ENCODE data around the gene WEE2.
A peak's percentile ranks its signal among the peaks of the same experiment; 100 is the strongest.

Gene WEE2

DNA sequence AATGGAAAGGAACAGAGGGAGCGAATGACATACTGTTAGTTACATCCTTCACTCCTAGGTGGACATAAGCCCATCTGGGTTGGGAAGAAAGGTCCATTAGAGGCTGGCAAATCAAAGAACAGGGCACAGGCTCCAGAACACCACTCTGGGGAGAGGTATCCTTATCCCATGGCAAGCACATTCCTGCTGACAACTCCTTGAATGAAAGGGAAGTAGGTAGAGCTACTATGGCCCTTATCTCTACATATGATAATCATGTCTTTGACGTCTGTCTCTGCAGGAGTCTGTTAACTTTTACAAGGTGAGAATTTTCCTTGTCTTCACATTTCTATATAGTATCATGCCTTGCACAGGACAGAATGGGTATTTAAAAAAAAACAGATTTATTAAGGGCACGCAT, 16.6 kb upstream of the WEE2 start:
- Histone ChIP-seq H3K36me3 (ENCODE audit: low read depth) (no peaks in the 10 kb centered on the region), H3K9me3 (ENCODE audit: severe bottlenecking) (no peaks in the 10 kb centered on the region), H3K4me3 (ENCODE audit: severe bottlenecking) (no peak overlapping the region), H3K27me3 (ENCODE audit: insufficient read depth, poor library complexity, severe bottlenecking) (no peaks in the 10 kb centered on the region), H3K4me1 (ENCODE audit: insufficient read depth, poor library complexity, severe bottlenecking) (no peaks in the 10 kb centered on the region), H3K27ac (ENCODE audit: poor library complexity, severe bottlenecking) (no peak overlapping the region)
- no peak for DNase-seq (ENCODE audit: low spot score)
- no peak for ATAC-seq (ENCODE audit: low read depth)
- TF ChIP-seq, protein P1, sequence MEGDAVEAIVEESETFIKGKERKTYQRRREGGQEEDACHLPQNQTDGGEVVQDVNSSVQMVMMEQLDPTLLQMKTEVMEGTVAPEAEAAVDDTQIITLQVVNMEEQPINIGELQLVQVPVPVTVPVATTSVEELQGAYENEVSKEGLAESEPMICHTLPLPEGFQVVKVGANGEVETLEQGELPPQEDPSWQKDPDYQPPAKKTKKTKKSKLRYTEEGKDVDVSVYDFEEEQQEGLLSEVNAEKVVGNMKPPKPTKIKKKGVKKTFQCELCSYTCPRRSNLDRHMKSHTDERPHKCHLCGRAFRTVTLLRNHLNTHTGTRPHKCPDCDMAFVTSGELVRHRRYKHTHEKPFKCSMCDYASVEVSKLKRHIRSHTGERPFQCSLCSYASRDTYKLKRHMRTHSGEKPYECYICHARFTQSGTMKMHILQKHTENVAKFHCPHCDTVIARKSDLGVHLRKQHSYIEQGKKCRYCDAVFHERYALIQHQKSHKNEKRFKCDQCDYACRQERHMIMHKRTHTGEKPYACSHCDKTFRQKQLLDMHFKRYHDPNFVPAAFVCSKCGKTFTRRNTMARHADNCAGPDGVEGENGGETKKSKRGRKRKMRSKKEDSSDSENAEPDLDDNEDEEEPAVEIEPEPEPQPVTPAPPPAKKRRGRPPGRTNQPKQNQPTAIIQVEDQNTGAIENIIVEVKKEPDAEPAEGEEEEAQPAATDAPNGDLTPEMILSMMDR (IDR thresholded peaks at IDR 0.05; ENCODE audit: poor library complexity, severe bottlenecking), result no peak

DNA sequence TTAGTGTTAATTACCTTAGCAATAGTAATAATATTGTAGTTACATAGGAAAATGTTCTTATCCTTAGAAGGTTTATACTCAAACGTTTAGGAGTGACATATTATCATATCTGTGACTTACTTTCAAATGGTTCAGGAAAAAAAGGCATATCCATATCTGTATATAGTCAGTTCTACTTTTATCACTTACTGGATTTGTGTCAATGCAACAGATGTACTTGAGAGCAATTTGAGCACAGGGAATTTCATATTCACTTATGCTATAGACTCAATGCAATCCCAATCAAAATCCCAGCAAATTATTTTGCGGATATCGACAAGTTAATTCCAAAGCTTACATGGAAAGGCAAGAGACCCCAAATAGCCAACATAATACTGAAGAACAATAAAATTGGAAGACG, 16.2 kb upstream of the WEE2 start:
- no peak for ATAC-seq (ENCODE audit: low read depth)
- no peak for DNase-seq (ENCODE audit: low spot score)
- no peaks in the 10 kb centered on the region for H3K9me3 ChIP-seq (ENCODE audit: severe bottlenecking)
- H3K36me3 ChIP-seq (ENCODE audit: low read depth), result no peaks in the 10 kb centered on the region
- TF ChIP-seq, protein P1 (IDR thresholded peaks at IDR 0.05; ENCODE audit: poor library complexity, severe bottlenecking), result no peak
- H3K4me3 ChIP-seq (ENCODE audit: severe bottlenecking), result no peak overlapping the region
- no peak overlapping the region for H3K27ac ChIP-seq (ENCODE audit: poor library complexity, severe bottlenecking)
- peaks cover 2% of the 10 kb centered on the region for H3K4me1 ChIP-seq (ENCODE audit: insufficient read depth, poor library complexity, severe bottlenecking)
- H3K27me3 ChIP-seq (ENCODE audit: insufficient read depth, poor library complexity, severe bottlenecking), result no peaks in the 10 kb centered on the region

DNA sequence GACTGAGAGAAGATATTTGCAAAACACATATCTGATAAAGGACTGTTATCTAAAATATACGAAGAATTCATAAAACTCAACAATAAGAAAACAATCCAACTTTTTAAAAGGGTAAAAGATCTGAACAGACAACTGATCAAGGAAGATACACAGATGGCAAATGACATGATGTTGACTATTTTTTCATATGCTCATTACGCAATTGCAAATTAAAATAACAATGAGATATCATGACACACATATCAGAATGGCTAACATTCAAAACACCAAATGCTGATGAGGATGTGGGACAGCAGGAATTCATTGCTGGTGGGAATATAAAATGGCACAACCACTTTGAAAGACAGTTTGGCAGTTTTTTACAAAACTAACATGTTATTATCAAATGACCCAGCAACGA, 15.1 kb upstream of the WEE2 start:
- H3K9me3 ChIP-seq (ENCODE audit: severe bottlenecking), result no peaks in the 10 kb centered on the region
- TF ChIP-seq, protein P1 (IDR thresholded peaks at IDR 0.05; ENCODE audit: poor library complexity, severe bottlenecking), result no peak
- no peaks in the 10 kb centered on the region for H3K36me3 ChIP-seq (ENCODE audit: low read depth)
- no peak for ATAC-seq (ENCODE audit: low read depth)
- H3K27ac ChIP-seq (ENCODE audit: poor library complexity, severe bottlenecking), result no peak overlapping the region
- no peak for DNase-seq (ENCODE audit: low spot score)
- H3K4me3 ChIP-seq (ENCODE audit: severe bottlenecking), result no peak overlapping the region
- H3K4me1 ChIP-seq (ENCODE audit: insufficient read depth, poor library complexity, severe bottlenecking), result peaks cover 11% of the 10 kb centered on the region
- H3K27me3 ChIP-seq (ENCODE audit: insufficient read depth, poor library complexity, severe bottlenecking), result no peaks in the 10 kb centered on the region

DNA sequence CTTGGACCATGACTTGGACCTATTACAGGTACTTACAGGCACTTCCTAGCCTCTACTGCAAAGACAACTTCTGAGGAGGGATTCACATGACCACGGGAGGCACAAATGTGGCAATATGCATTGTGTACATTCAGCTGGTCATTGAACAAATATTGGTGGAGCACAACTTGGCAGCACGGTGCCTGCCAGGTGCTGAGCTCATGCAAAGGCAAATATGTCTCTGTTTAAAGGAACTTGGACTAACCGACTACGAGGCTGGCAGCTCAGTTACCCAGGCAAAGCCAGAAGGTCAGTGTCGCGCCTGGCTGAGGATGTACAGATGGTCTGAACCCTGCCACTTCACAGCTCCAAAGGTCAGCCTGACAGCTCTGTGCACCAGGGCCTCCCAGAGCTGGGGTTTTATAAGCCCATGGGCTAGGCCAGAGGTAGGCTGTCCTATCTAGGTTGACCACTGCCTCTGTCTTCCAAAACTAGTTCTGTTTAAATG, 12.3 kb upstream of the WEE2 start:
- H3K4me1 ChIP-seq (ENCODE audit: insufficient read depth, poor library complexity, severe bottlenecking), result peaks cover 11% of the 10 kb centered on the region
- 0 out of 3 replicates have a peak, but pooled peaks have one; percentile 9 for ATAC-seq (ENCODE audit: low read depth)
- H3K27me3 ChIP-seq (ENCODE audit: insufficient read depth, poor library complexity, severe bottlenecking), result no peaks in the 10 kb centered on the region

DNA sequence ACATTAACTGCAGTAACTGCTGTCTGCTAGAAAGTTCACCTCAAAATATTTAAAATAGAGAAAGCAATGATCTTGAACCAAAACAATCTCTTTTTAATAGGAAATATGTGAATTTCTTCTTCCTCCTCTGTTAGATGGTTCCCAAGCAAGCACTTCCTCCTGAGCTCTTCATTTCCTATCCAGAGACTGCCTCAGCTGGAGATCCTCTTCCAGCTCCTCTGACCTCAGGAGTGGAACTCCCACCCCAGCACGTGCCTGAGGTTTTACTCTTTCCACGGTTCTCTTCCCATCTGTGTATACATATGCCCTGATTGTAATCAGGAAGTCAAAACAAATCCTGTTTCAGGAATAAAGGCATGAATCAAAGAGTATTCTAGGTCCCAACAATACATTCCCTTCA, 11.8 kb upstream of the WEE2 start:
- no peaks in the 10 kb centered on the region for H3K9me3 ChIP-seq (ENCODE audit: severe bottlenecking)
- ATAC-seq (ENCODE audit: low read depth) (no peak), DNase-seq (ENCODE audit: low spot score) (no peak)
- no peaks in the 10 kb centered on the region for H3K36me3 ChIP-seq (ENCODE audit: low read depth)
- H3K4me1 ChIP-seq (ENCODE audit: insufficient read depth, poor library complexity, severe bottlenecking), result peaks cover 13% of the 10 kb centered on the region
- no peaks in the 10 kb centered on the region for H3K27me3 ChIP-seq (ENCODE audit: insufficient read depth, poor library complexity, severe bottlenecking)
- TF ChIP-seq, protein P1 (IDR thresholded peaks at IDR 0.05; ENCODE audit: poor library complexity, severe bottlenecking), result no peak
- no peak overlapping the region for H3K4me3 ChIP-seq (ENCODE audit: severe bottlenecking)
- no peak overlapping the region for H3K27ac ChIP-seq (ENCODE audit: poor library complexity, severe bottlenecking)

More for the DNA sequence above, 12.3 kb upstream of the WEE2 start:
- TF ChIP-seq, protein P1 (IDR thresholded peaks at IDR 0.05; ENCODE audit: poor library complexity, severe bottlenecking), result no peak
- Histone ChIP-seq H3K36me3 (ENCODE audit: low read depth) (no peaks in the 10 kb centered on the region), H3K4me3 (ENCODE audit: severe bottlenecking) (no peak overlapping the region), H3K27ac (ENCODE audit: poor library complexity, severe bottlenecking) (no peak overlapping the region), H3K9me3 (ENCODE audit: severe bottlenecking) (no peaks in the 10 kb centered on the region)
- DNase-seq (ENCODE audit: low spot score), result no peak
